Stimulated activated CD4-positive, alpha-beta T cell treated with anti-CD3 and anti-CD28 coated beads, Interleukin-1b, Interleukin-23, amount 100 ng/mL, for 4 hours (primary cell): ENCODE measurements around the gene RNF126.
"Not testable (repeated sequence)": the region's sequence is repeated elsewhere in the genome, so short reads cannot be mapped to it uniquely, and the experiment has no call there.

Source experiments
- DNase-seq, 2 donors: peaks; one replicate each; pipeline ENCODE4 v3.0.0-alpha.2; 2020; ENCODE audit warnings: low read depth in 2 of 2

RNF126 gene

DNA sequence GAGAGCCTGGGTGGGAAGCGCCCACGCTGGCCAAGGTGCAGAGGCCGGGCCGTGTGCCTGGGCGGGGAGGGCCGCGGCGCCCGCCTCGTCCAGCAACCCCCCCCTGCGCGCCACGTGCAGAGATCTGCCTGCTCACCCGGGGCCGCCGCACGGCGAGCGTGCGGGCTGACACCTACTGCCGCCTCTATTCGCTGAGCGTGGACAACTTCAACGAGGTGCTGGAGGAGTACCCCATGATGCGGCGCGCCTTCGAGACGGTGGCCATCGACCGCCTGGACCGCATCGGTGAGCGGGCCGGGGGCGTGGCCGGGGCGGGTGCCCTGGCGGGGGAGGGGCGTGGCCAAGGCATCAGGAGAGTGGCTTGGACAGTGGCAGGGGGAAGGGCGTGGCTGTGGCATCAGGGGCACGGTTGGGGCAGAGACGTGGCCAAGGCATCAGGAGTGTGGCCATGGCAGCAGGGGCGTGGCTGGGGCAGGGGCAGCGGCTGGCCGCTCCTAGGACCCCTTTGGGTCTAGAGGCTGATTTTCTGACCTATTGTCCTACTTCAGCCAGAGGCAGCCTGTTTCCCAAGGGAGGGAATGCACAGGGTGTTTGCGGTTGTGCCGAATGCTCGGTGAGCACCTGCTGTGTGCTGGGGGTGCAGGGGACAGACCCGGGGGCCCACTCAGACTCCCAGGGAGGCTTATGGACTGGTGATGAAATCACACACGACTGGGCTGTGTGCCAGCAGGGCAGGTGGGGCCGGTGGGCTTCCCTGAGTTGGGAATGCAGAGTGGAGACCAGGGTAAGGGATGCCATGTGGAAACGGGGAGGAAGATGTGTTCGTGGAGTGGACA is 49.1 kb downstream of the RNF126 start:
- no peak for DNase-seq

DNA sequence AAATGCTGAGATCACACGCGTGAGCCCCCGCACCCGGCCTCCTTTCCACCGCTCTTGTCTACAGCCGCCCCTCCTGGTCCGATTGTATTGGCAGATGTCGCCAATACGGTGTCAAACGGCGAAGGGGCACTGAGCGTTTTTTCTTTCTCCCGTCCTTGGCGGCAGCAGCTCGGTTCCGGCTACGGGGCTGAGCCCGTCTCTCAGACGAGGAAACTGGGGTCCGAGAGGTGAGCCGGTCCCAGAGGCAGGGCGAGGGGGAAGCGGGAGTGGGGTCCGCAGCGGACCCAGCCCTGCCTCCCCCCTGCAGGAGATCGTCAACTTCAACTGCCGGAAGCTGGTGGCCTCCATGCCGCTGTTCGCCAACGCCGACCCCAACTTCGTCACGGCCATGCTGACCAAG is 50.1 kb downstream of the RNF126 start:
- DNase-seq = no peak

DNA sequence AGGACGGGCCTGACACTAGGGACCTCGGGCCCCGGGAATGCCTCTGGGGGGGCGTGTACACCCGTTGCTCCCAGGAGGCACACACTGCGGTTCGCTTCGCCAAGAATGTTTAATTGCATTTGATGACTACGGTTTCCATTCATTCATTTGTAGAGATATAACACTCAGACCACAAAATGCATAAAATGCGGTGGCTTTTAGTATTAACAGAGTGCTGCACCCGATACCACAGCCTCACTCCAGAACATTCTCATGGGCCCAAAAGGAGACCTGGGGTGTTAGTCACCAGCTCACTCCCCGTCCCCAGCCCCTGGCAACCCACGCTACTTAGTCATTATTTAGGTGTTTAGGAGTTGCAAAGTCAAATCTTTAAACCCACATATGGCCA is 51.5 kb downstream of the RNF126 start:
- peak in 1 of 2 donors; percentile 45 for DNase-seq

DNA sequence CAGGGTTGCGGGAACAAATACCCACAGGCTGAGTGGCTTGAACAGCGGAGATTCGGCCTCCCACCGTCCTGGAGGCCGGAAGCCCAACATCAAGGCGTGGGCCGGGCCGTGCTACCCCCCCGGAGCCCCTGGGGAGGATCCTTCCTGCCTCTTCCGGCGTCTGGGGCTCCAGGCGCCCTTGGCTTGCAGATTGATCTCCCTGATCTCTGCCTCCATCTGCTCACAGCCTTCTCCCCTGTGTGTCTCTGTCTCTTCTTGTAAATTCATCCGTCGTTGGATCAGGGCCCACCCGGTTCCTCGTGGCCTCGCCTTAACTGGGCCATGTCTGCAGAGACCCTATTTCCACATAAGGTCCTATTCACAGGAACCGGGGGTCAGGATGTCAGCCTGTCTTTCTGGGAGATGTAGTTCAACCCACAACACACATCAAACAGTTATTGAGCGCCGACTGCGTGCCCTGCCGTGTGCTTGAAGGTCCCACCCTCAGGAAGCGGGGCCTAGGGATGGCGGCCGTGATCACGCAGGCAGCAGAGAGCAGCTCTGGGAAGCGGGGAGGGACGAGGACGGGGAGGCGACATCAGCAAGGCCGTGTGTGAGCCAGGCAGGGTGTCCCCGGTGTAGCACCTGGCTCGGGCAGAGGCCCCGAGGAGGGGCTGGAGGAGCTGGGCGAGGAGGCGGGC is 52.1 kb downstream of the RNF126 start:
- peak in 1 of 2 donors; percentile 21 for DNase-seq

DNA sequence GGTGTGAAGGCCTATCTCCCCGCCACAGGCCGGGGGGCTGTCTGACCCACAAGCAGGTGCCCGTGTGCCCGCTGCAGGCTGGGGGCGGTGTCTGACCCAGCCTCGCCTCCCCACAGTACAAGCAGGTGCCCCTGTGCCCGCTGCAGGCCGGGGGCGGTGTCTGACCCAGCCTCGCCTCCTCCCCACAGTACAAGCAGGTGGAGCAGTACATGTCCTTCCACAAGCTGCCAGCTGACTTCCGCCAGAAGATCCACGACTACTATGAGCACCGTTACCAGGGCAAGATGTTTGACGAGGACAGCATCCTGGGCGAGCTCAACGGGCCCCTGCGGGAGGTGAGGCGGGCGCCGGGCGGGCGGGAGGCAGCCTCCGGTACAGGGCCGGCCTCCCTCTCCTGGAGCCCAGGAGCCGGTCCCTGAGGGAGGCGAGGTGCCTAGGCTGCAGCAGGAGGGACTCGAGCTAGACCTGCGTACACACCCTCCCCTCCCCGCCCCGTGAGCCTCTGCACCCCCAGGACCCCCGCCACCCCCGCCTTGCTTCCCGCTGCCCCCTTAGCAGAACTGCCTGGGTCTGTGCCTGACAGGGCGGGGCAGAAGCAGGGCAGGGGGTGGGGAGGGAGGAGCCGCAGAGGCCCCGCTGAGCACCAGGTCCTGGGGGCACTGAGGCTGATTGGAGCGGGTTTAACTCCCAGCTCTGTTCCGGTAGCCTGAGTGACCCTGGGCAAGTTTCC is 52.8 kb downstream of the RNF126 start:
- no peak for DNase-seq

DNA sequence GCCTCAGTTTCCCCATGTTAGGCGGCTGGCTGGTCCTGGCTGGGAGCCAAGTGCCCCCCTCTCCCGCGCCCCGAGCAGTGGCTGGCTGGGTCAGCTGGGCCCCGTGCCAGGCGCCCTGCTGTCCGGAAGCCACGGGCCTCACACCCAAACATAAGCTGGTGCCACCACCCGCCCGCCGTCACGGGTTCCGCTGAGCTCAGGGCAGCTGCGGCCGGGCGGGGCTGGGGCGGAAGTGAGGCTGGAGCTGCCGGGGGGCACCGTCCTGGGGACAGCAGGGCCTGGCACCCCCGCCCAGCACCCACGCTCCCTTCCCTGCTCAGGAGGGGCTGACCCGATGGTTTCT is 54.0 kb downstream of the RNF126 start:
- no peak for DNase-seq

DNA sequence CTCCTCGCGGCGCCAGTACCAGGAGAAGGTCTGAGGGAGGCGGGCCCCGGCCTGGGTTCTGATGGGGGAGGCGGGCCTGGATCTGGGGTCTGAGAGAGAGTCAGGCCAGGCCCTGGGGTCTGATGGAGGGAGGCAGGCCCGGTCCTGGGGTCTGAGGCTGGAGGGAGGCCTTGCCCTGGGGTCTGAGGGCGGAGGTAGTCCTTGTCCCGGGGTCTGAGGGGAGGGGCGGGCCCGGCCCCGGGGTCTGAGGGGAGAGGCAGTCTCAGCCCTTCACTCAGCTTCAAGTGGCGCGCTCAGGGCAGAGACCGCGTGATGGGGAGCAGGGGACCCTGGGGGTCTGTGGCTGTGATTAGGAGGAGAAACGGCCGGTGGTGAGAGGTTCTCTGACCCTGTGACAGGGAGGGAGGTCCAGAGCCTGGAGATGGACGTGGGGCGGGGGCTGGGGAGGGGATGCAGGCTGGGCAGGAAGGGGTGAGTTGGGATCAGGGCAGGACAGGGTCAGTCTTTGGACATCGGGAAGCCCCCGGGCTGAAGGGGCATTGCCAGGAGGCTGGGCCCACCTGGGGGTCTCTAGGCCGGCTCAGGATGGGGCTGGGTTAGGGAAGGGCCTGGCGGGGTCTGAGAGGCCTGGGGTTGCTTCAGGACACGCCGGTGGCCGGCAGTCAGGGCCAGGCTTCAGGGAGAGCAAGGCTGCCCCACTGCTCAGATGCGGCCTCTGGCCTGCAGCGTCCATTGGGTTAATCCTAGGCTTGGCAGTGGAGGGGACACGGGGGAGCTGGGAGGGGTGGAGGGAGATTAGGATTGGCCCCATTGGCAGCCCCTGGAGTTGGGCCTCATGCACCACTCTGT is 54.6 kb downstream of the RNF126 start:
- DNase-seq = no peak

DNA sequence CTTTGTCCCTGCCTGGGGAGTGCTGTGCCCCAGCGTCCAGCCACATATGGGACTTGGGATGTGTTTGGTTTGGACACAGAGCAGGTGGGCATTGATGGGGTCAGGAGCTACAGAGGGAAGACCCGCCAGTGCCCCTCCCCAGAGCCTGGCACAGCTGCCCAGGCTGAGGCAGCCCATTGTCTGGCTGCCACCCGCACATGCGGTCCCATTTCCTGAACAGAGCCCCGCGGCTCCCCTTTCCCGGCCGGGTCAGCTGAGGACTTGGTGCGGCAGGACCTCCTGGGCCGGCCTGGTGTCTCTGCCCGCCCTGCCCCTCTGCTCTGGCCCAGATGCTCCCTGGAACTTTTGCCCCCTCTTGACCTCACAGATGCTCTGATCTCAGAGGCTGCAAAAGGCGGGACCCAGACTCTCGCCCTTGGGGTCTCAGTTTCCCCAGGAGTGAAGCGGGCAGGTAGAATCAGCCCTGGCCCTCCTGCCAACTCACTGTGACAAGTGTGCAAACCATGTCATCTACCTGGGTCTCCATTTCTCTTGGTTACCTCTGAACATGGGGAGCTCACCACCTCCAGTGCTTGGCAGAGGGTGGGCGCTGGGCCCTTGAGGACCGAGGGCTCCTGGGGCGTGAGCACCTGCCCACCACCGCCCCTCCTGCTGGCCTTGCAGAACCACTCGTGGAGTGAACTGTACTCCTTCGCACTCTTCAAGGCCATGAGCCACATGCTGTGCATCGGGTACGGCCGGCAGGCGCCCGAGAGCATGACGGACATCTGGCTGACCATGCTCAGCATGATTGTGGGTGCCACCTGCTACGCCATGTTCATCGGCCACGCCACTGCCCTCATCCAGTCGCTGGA is 55.5 kb downstream of the RNF126 start:
- DNase-seq = no peak

DNA sequence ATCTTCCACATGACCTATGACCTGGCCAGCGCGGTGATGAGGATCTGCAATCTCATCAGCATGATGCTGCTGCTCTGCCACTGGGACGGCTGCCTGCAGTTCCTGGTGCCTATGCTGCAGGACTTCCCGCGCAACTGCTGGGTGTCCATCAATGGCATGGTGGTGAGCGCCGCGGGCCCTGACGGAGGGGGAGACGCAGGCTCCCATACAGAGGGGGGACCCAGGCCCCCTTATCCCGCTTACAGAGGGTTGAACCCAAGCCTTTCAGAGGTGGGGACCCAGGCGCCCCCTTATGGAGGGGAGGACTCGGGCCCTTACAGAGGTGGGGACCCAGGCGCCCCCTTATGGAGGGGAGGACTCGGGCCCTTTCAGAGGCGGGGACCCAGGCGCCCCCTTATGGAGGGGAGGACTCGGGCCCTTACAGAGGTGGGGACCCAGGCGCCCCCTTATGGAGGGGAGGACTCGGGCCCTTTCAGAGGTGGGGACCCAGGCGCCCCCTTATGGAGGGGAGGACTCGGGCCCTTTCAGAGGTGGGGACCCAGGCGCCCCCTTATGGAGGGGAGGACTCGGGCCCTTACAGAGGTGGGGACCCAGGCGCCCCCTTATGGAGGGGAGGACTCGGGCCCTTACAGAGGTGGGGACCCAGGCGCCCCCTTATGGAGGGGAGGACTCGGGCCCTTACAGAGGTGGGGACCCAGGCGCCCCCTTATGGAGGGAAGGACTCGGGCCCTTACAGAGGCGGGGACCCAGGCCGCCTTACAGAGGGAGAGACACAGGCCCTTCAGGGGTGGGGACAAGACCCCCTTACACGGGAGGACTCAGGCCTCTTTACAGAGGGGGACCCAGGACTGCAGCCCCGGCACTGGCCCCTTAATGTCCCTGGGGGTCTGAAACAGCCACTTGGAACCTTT is 57.7 kb downstream of the RNF126 start:
- DNase-seq = not testable (repeated sequence)

DNA sequence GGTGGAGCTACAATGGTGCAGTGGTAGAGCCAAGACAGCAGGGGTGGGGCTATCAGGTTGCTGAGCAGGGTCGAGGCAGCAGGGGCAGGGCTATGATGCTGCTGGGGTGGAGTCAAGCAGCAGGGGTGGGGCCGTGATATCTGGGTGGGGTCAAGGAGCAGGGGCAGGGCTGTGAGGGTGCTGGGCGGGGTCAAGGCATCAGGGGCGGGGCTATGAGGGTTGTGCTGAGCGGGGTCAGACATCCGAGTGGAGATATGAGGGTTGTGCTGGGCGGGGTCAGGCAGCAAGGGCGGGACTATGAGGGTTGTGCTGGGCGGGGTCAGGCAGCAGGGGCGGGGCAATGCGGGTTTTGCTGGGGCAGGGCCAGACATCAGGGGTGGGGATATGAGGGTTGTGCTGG is 58.7 kb downstream of the RNF126 start:
- DNase-seq = no peak

DNA sequence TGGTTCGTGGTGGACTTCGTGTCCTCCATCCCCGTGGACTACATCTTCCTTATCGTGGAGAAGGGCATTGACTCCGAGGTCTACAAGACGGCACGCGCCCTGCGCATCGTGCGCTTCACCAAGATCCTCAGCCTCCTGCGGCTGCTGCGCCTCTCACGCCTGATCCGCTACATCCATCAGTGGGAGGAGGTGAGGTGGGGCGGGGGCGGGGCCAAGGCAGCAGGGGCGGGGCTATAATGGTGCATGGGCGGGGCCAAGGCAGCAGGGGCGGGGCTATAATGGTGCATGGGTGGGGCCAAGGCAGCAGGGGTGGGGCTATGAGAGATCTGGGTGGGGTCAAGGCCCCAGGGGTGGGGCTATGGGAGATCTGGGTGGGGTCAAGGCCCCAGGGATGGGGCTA is 59.2 kb downstream of the RNF126 start:
- DNase-seq = not testable (repeated sequence)

DNA sequence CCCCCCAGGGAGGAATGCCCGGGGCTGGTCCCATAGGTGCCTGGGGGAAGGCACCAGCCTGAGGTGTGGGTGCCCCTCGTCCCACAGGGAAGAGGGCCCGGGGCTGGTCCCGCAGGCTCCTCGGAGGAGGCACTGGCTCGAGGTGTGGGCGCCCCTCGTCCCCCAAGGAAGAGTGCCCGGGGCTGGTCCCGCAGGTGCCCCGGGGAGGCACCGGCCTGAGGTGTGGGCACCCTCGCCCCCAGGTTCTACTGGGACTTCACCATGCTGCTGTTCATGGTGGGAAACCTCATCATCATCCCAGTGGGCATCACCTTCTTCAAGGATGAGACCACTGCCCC is 59.7 kb downstream of the RNF126 start:
- DNase-seq = not testable (repeated sequence)

DNA sequence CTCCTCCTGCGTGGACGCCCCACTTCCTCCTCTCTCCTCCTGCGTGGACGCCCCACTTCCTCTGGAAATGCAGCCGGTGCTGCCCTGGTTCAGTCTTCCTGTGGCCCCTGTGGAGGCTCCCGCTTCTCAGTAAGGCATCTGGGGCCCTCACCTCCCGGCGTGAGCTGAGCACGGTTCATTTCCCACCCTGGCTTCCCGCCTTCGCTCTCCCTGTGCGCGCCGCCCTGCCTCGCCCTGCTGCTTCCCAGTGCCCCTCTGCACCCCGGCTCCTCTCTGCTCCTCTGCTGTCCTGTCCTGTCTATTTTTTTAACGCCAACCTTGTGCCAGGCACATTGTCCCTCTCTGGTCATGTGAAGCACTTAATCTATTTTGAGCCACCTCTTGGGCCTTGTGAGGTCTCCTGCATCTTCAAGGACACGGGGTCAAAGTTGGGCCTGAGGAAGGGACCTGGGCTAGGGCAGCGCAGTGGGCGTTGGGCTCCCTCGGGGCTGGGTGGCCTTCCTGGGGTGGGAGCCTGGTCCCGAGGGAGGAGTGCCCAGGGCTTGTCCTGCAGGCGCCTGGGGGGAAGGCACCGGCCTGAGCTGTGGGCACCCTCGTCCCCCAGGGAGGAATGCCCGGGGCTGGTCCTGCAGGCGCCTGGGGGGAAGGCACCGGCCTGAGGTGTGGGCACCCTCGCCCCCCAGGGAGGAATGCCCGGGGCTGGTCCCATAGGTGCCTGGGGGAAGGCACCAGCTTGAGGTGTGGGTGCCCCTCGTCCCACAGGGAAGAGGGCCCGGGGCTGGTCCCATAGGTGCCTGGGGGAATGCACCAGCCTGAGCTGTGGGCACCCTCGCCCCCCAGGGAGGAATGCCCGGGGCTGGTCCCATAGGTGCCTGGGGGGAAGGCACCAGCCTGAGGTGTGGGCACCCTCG is 60.4 kb downstream of the RNF126 start:
- no peak for DNase-seq

DNA sequence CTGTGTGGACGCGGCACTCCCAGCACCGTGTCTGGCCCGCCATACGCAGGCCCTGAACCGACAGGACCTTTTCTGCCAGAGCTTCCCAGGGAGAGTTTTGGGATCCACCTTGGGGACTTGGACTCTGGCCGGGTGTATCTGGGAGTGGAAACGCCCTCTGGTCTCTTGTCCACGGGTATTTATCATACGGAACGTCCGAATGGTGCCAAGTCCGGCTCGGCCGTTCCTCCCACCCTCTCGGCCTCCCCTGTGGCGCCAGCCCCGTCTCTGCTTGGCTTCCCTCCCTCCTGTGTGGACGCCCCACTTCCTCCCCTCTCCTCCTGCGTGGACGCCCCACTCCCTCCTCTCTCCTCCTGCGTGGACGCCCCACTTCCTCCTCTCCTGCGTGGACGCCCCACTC is 61.2 kb downstream of the RNF126 start:
- no peak for DNase-seq

DNA sequence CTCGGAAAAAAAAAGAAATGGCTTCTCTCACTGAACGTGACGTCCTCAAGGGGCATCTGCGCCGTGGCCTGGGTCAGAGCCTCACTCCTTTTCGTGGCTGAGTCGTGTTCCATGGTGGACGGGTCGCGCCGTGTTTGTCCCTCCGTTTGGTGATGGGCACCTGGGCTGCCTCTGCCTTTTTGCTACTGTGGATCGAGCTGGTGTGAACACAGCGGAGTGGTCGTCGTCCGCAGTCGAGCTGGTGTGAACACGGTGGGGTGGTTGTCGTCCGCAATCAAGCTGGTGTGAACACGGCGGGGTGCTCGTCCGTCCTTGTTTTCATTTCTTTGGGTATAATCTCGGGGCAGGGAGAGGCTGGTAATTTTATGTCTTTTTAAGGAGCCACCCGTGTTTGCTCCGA is 61.7 kb downstream of the RNF126 start:
- no peak for DNase-seq
